ENCODE data around the gene ASCL4. TPM values are rescaled to one million over a fixed set of nuclear protein-coding genes. Genes with fewer than 3 reads are reported as not detected.
A peak's percentile ranks its signal among the peaks of the same experiment; 100 is the strongest.

ASCL4 gene
- total RNA-seq, 1 experiment from 2014 or later: not detected

DNA sequence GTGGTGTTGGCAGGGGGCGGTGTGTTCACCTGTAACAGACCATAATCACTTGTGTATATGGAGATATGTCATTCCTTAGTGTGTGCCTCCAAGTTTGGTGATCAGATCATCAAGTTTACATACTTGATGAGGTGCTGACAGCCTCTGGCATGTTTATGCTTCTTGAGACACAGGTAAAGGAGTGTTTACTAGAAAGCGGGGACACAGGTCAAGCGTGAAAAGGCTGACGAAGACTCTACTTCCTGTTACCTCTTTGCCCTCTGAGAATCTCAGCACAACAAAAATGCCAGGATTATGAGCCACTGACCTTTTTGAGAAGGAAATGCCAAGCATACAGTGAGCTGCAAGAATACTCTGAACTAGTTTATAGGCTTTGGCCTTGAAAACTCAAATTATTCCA lies 43.1 kb upstream of the ASCL4 start:
- Histone ChIP-seq H3K4me1 (replicated peaks; ENCODE audit: insufficient read depth) (peaks cover 6% of the 10 kb centered on the region), H3K9me3 (ENCODE audit: insufficient read depth, low read depth) (no peaks in the 10 kb centered on the region), H3K36me3 (ENCODE audit: low read depth) (peaks cover 19% of the 10 kb centered on the region), H3K27me3 (ENCODE audit: insufficient read depth, low read depth) (no peaks in the 10 kb centered on the region), H3F3A (ENCODE audit: insufficient read depth, low read depth) (peaks cover 8% of the 10 kb centered on the region; the same call in 1 of the 2 replicates), H3K27ac (no peak overlapping the region), H3K79me2 (ENCODE audit: low read depth) (no peaks in the 10 kb centered on the region), H4K20me1 (ENCODE audit: insufficient read depth) (no peaks in the 10 kb centered on the region), H3K9me2 (ENCODE audit: insufficient read depth) (no peaks in the 10 kb centered on the region), H3K4me3 (no peak overlapping the region), H2AFZ (no peak overlapping the region), H3K4me2 (no peak overlapping the region)
- TF ChIP-seq EZH2 (IDR thresholded peaks at IDR 0.05; ENCODE audit: low read depth): no peak
- TF ChIP-seq, protein P1, sequence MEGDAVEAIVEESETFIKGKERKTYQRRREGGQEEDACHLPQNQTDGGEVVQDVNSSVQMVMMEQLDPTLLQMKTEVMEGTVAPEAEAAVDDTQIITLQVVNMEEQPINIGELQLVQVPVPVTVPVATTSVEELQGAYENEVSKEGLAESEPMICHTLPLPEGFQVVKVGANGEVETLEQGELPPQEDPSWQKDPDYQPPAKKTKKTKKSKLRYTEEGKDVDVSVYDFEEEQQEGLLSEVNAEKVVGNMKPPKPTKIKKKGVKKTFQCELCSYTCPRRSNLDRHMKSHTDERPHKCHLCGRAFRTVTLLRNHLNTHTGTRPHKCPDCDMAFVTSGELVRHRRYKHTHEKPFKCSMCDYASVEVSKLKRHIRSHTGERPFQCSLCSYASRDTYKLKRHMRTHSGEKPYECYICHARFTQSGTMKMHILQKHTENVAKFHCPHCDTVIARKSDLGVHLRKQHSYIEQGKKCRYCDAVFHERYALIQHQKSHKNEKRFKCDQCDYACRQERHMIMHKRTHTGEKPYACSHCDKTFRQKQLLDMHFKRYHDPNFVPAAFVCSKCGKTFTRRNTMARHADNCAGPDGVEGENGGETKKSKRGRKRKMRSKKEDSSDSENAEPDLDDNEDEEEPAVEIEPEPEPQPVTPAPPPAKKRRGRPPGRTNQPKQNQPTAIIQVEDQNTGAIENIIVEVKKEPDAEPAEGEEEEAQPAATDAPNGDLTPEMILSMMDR (conservative IDR thresholded peaks at IDR 0.05): no peak
- ChIA-PET CTCF (no interaction called here), POLR2A (ENCODE audit: unreplicated experiment) (interaction anchor here (0.7 kb wide), 1 partner anchor 970 kb away, joined by 5 read pairs; no protein-coding TSS in a partner anchor)
- DNase-seq: peak; percentile 21 to 80
- BruUV-seq (replicated peaks): no TSS peak
- intact Hi-C loops (cut with micrococcal nuclease; ENCODE audit: unreplicated experiment): no loop called here

DNA sequence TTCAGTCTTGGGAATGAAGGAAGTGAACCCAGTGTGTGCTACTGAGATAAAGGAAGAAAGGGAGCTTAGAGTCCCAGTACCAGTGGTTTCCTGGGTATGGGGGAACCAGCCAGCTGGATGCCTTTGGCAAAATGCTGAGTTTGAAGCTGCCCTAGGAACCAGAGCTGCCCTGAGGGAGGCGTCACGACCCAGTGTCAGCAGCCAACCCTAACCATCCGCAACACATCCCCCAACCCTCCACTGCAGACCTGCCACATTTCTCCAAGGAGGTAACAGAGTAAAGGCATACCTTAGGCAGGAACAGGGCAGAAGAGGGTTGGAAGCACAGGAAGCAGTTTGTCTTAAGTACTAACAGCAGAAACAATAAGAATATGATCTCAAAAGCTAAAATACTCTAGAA lies 42.1 kb upstream of the ASCL4 start:
- Histone ChIP-seq H3K79me2 (ENCODE audit: low read depth) (no peaks in the 10 kb centered on the region), H3K36me3 (ENCODE audit: low read depth) (peaks cover 19% of the 10 kb centered on the region), H3K9me2 (ENCODE audit: insufficient read depth) (no peaks in the 10 kb centered on the region), H3K9me3 (ENCODE audit: insufficient read depth, low read depth) (no peaks in the 10 kb centered on the region), H4K20me1 (ENCODE audit: insufficient read depth) (no peaks in the 10 kb centered on the region), H3K4me2 (no peak overlapping the region), H3K4me1 (replicated peaks; ENCODE audit: insufficient read depth) (peaks cover 6% of the 10 kb centered on the region), H2AFZ (no peak overlapping the region), H3K27me3 (ENCODE audit: insufficient read depth, low read depth) (no peaks in the 10 kb centered on the region), H3K27ac (no peak overlapping the region), H3F3A (ENCODE audit: insufficient read depth, low read depth) (peaks cover 8% of the 10 kb centered on the region; the same call in 1 of the 2 replicates), H3K4me3 (no peak overlapping the region)
- intact Hi-C loops (cut with micrococcal nuclease; ENCODE audit: unreplicated experiment): no loop called here
- ChIA-PET POLR2A (ENCODE audit: unreplicated experiment) (no interaction called here), CTCF (no interaction called here)
- BruUV-seq (replicated peaks): no TSS peak
- TF ChIP-seq, protein P1 (conservative IDR thresholded peaks at IDR 0.05): no peak
- no peak for TF ChIP-seq EZH2 (IDR thresholded peaks at IDR 0.05; ENCODE audit: low read depth)
- no peak for DNase-seq

DNA sequence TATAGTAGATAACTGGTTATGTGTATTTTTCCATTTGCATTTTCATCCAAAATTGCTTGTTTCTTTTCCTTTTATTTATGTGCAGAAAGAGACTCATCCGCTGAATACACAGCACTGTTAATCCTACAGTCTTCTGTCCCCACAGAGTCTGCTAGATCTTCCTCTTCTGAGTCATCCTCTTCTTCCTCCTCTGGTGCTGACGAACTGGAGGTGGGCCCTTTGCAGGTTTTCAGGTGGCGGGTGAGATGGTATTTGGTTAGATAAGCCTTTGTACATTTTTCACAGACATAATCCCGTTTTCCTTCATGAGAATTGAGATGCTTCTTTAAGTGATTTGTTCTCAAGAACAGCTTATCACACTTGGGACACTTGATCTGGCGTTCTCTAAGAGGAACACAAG lies 40.4 kb upstream of the ASCL4 start:
- intact Hi-C loops (cut with micrococcal nuclease; ENCODE audit: unreplicated experiment): no loop called here
- CTCF ChIA-PET: no interaction called here
- BruUV-seq (replicated peaks): no TSS peak
- no peaks in the 10 kb centered on the region for H3K9me3 ChIP-seq (ENCODE audit: insufficient read depth, low read depth)
- H3K4me1 ChIP-seq (replicated peaks; ENCODE audit: insufficient read depth): peaks cover 6% of the 10 kb centered on the region
- POLR2A ChIA-PET (ENCODE audit: unreplicated experiment): no interaction called here
- no peaks in the 10 kb centered on the region for H4K20me1 ChIP-seq (ENCODE audit: insufficient read depth)
- no peak overlapping the region for H3K27ac ChIP-seq
- no peak for DNase-seq
- H3F3A ChIP-seq (ENCODE audit: insufficient read depth, low read depth): peaks cover 8% of the 10 kb centered on the region; the same call in 1 of the 2 replicates
- no peaks in the 10 kb centered on the region for H3K9me2 ChIP-seq (ENCODE audit: insufficient read depth)
- no peak overlapping the region for H3K4me3 ChIP-seq
- no peaks in the 10 kb centered on the region for H3K79me2 ChIP-seq (ENCODE audit: low read depth)
- H3K27me3 ChIP-seq (ENCODE audit: insufficient read depth, low read depth): no peaks in the 10 kb centered on the region
- TF ChIP-seq, protein P1 (conservative IDR thresholded peaks at IDR 0.05): no peak
- no peak for TF ChIP-seq EZH2 (IDR thresholded peaks at IDR 0.05; ENCODE audit: low read depth)
- H3K4me2 ChIP-seq: no peak overlapping the region
- H2AFZ ChIP-seq: no peak overlapping the region
- H3K36me3 ChIP-seq (ENCODE audit: low read depth): peaks cover 29% of the 10 kb centered on the region

Measured in PC-9 (cell line).